SJCRH30 (cell line): ENCODE results near the gene BTBD9. TPM values are rescaled to one million over a fixed set of nuclear protein-coding genes. Genes with fewer than 3 reads are reported as not detected.

Experiments
- DNase-seq, 2 experiments: peaks; one replicate each; pipeline ENCODE4 v3.0.0-alpha.2; 2015 to 2020
- H3K27ac ChIP-seq: fragments of 250-450 bp; sonication (Bioruptor Pico); 2 replicates; pipeline ENCODE4 v1.5.1; 2020; ENCODE audit warnings: mild to moderate bottlenecking, moderate library complexity
- H3K27me3 ChIP-seq: fragments of 250-450 bp; sonication (Bioruptor Pico); 2 replicates; pipeline ENCODE4 v1.5.1; 2020; ENCODE audit warnings: mild to moderate bottlenecking, moderate library complexity
- H3K36me3 ChIP-seq: fragments of 250-450 bp; sonication (Bioruptor Pico); 2 replicates; pipeline ENCODE4 v1.5.1; 2020; ENCODE audit warnings: mild to moderate bottlenecking, moderate library complexity
- H3K4me1 ChIP-seq: fragments of 250-450 bp; sonication (Bioruptor Pico); 2 replicates; pipeline ENCODE4 v1.5.1; 2020; ENCODE audit warnings: mild to moderate bottlenecking, moderate library complexity
- H3K4me3 ChIP-seq: fragments of 250-450 bp; sonication (Bioruptor Pico); 2 replicates; pipeline ENCODE4 v1.5.1; 2020; ENCODE audit warnings: mild to moderate bottlenecking, moderate library complexity
- H3K9me3 ChIP-seq: fragments of 250-450 bp; sonication (Bioruptor Pico); replicated peaks from 2 replicates; pipeline ENCODE4 v1.5.1; 2020; ENCODE audit warnings: mild to moderate bottlenecking, moderate library complexity
- total RNA-seq: library from RNA; depleted of rRNA; stranded (reverse); fragments of >200 nt; shearing (Covaris generic); gene quantifications from 2 replicates; pipeline ENCODE4 v1.2.3, GENCODE V29; 2014

BTBD9 gene
- total RNA-seq, 1 experiment from 2014 or later, result 6.2 TPM

- DNase-seq, result no peak
- Histone ChIP-seq H3K27me3 (no peaks in the 10 kb centered on the region), H3K36me3 (no peaks in the 10 kb centered on the region), H3K9me3 (0 out of 2 replicates have a peak, but pooled peaks cover 5% of the 10 kb centered on the region), H3K4me1 (peaks cover 55% of the 10 kb centered on the region), H3K27ac (peak overlapping the region; percentile 85), H3K4me3 (no peak overlapping the region)
Observed at GRCh38 chr6:38270367-38270766, 369.4 kb downstream of the BTBD9 start.

GRCh38 chr6:38269461-38270172 is 370.1 kb downstream of the BTBD9 start:
- Histone ChIP-seq H3K36me3 (no peaks in the 10 kb centered on the region), H3K9me3 (no peaks in the 10 kb centered on the region), H3K27ac (no peak overlapping the region), H3K4me1 (peaks cover 55% of the 10 kb centered on the region), H3K27me3 (no peaks in the 10 kb centered on the region), H3K4me3 (no peak overlapping the region)
- no peak for DNase-seq

GRCh38 chr6:38268342-38268741 is 371.4 kb downstream of the BTBD9 start:
- H3K27me3 ChIP-seq, result no peaks in the 10 kb centered on the region
- no peaks in the 10 kb centered on the region for H3K36me3 ChIP-seq
- DNase-seq, result no peak
- H3K9me3 ChIP-seq, result no peaks in the 10 kb centered on the region
- peaks cover 47% of the 10 kb centered on the region for H3K4me1 ChIP-seq
- no peak overlapping the region for H3K4me3 ChIP-seq
- H3K27ac ChIP-seq, result no peak overlapping the region

- H3K36me3 ChIP-seq, result no peaks in the 10 kb centered on the region
- no peaks in the 10 kb centered on the region for H3K9me3 ChIP-seq
- peaks cover 47% of the 10 kb centered on the region for H3K4me1 ChIP-seq
- H3K27ac ChIP-seq, result no peak overlapping the region
- no peak overlapping the region for H3K4me3 ChIP-seq
- no peaks in the 10 kb centered on the region for H3K27me3 ChIP-seq
- no peak for DNase-seq
Observed at GRCh38 chr6:38266921-38267354, 372.8 kb downstream of the BTBD9 start.

GRCh38 chr6:38264605-38265004 is 375.1 kb downstream of the BTBD9 start:
- Histone ChIP-seq H3K36me3 (no peaks in the 10 kb centered on the region), H3K27me3 (no peaks in the 10 kb centered on the region), H3K4me1 (peaks cover 30% of the 10 kb centered on the region), H3K9me3 (no peaks in the 10 kb centered on the region), H3K4me3 (no peak overlapping the region), H3K27ac (no peak overlapping the region)
- no peak for DNase-seq

- no peak for DNase-seq
- H3K4me1 ChIP-seq, result peaks cover 28% of the 10 kb centered on the region
- H3K27me3 ChIP-seq, result no peaks in the 10 kb centered on the region
- H3K36me3 ChIP-seq, result no peaks in the 10 kb centered on the region
- no peaks in the 10 kb centered on the region for H3K9me3 ChIP-seq
- peak overlapping the region; percentile 4; the same call in 1 of the 2 replicates for H3K4me3 ChIP-seq
- peak overlapping the region; percentile 79 for H3K27ac ChIP-seq
Observed at GRCh38 chr6:38262609-38263008, 377.1 kb downstream of the BTBD9 start.

- peak; percentile 61 to 84 for DNase-seq
- Histone ChIP-seq H3K4me1 (peaks cover 27% of the 10 kb centered on the region), H3K27ac (peak overlapping the region; percentile 79), H3K9me3 (no peaks in the 10 kb centered on the region), H3K4me3 (peak overlapping the region; percentile 4; the same call in 1 of the 2 replicates), H3K27me3 (no peaks in the 10 kb centered on the region), H3K36me3 (no peaks in the 10 kb centered on the region)
Observed at GRCh38 chr6:38262026-38262425, 377.7 kb downstream of the BTBD9 start.

GRCh38 chr6:38261626-38262025 is 378.1 kb downstream of the BTBD9 start:
- Histone ChIP-seq H3K4me3 (no peak overlapping the region), H3K27ac (peak overlapping the region; percentile 79)

GRCh38 chr6:38259736-38260135 is 380.0 kb downstream of the BTBD9 start:
- H3K36me3 ChIP-seq, result no peaks in the 10 kb centered on the region
- DNase-seq, result no peak
- H3K4me3 ChIP-seq, result no peak overlapping the region
- H3K9me3 ChIP-seq, result no peaks in the 10 kb centered on the region
- no peak overlapping the region for H3K27ac ChIP-seq
- no peaks in the 10 kb centered on the region for H3K27me3 ChIP-seq
- peaks cover 23% of the 10 kb centered on the region for H3K4me1 ChIP-seq

More at GRCh38 chr6:38261626-38262025, 378.1 kb downstream of the BTBD9 start:
- Histone ChIP-seq H3K36me3 (no peaks in the 10 kb centered on the region), H3K9me3 (no peaks in the 10 kb centered on the region), H3K27me3 (no peaks in the 10 kb centered on the region), H3K4me1 (peaks cover 23% of the 10 kb centered on the region)
- peak in 1 of 2 experiments; percentile 36 for DNase-seq

GRCh38 chr6:38248500-38249234 is 391.1 kb downstream of the BTBD9 start:
- Histone ChIP-seq H3K4me3 (no peak overlapping the region), H3K27ac (no peak overlapping the region), H3K36me3 (no peaks in the 10 kb centered on the region; the same call in 1 of the 2 replicates), H3K4me1 (peaks cover 10% of the 10 kb centered on the region), H3K9me3 (no peaks in the 10 kb centered on the region), H3K27me3 (no peaks in the 10 kb centered on the region)
- DNase-seq, result peak in 1 of 2 experiments; percentile 36

GRCh38 chr6:38245295-38245694 is 394.4 kb downstream of the BTBD9 start:
- Histone ChIP-seq H3K36me3 (no peaks in the 10 kb centered on the region), H3K9me3 (no peaks in the 10 kb centered on the region; the same call in 1 of the 2 replicates), H3K4me3 (no peak overlapping the region), H3K27me3 (no peaks in the 10 kb centered on the region), H3K4me1 (peaks cover 10% of the 10 kb centered on the region), H3K27ac (no peak overlapping the region)
- DNase-seq, result no peak

GRCh38 chr6:38244869-38245268 is 394.9 kb downstream of the BTBD9 start:
- Histone ChIP-seq H3K4me1 (peaks cover 13% of the 10 kb centered on the region), H3K4me3 (no peak overlapping the region)

GRCh38 chr6:38241200-38241871 is 398.4 kb downstream of the BTBD9 start:
- Histone ChIP-seq H3K27ac (no peak overlapping the region), H3K9me3 (no peaks in the 10 kb centered on the region; the same call in 1 of the 2 replicates), H3K36me3 (no peaks in the 10 kb centered on the region), H3K27me3 (no peaks in the 10 kb centered on the region), H3K4me3 (no peak overlapping the region), H3K4me1 (peaks cover 7% of the 10 kb centered on the region)
- no peak for DNase-seq

More at GRCh38 chr6:38244869-38245268, 394.9 kb downstream of the BTBD9 start:
- Histone ChIP-seq H3K36me3 (no peaks in the 10 kb centered on the region), H3K27me3 (no peaks in the 10 kb centered on the region), H3K27ac (no peak overlapping the region), H3K9me3 (no peaks in the 10 kb centered on the region; the same call in 1 of the 2 replicates)
- DNase-seq, result no peak

GRCh38 chr6:38239719-38240451 is 399.8 kb downstream of the BTBD9 start:
- DNase-seq, result peak; percentile 21 to 37

More at GRCh38 chr6:38239719-38240451, 399.8 kb downstream of the BTBD9 start:
- Histone ChIP-seq H3K27ac (no peak overlapping the region), H3K27me3 (no peaks in the 10 kb centered on the region), H3K4me3 (no peak overlapping the region), H3K4me1 (peaks cover 9% of the 10 kb centered on the region), H3K9me3 (no peaks in the 10 kb centered on the region; the same call in 1 of the 2 replicates), H3K36me3 (no peaks in the 10 kb centered on the region)
